PC-3 (cell line): ENCODE data around the gene MFN2. TPM values are rescaled to one million over a fixed set of nuclear protein-coding genes. Genes with fewer than 3 reads are reported as not detected.

ENCODE experiments used
- ATAC-seq: fragments of 200-7000 bp; cut with Tn5 transposase; 2 replicates; pipeline ENCODE4 v1.9.1; 2020; ENCODE audit warnings: mild to moderate bottlenecking, moderate library complexity
- BruUV-seq: library from RNA; stranded (reverse); fragments of 400-500 nt; replicated peaks from 2 replicates; lab custom pipeline; 2021; lab: Mats Ljungman, UMichigan
- CTCF ChIA-PET: fragments of 300-600 bp; sonication (Branson Sonifier 250); formaldehyde crosslinking; loops from one replicate; lab custom pipeline; 2022; ENCODE audit warnings: antibody characterized with exemption; lab: Charles Lee
- POLR2A ChIA-PET: fragments of 300-600 bp; sonication (Branson Sonifier 250); formaldehyde crosslinking; loops from one replicate; lab custom pipeline; 2022; ENCODE audit warnings: antibody characterized with exemption; ENCODE audit not compliant: unreplicated experiment; lab: Charles Lee
- DNase-seq: peaks from one replicate; pipeline ENCODE4 v3.0.0-alpha.2; 2015
- H2AFZ ChIP-seq: fragments of 300-600 bp; sonication (generic); 2 replicates; pipeline ENCODE4 v1.6.0; 2016; ENCODE audit warnings: antibody characterized with exemption, low read length
- H3F3A ChIP-seq: fragments of 300-600 bp; sonication (generic); one replicate; pipeline ENCODE4 v1.6.0; 2017; ENCODE audit warnings: antibody characterized with exemption, low read length, control low read depth, mild to moderate bottlenecking; ENCODE audit not compliant: unreplicated experiment
- H3K27ac ChIP-seq: fragments of 300-600 bp; sonication (generic); 2 replicates; pipeline ENCODE4 v1.5.1; 2016; ENCODE audit warnings: mild to moderate bottlenecking, low read length
- H3K27me3 ChIP-seq: fragments of 300-600 bp; sonication (generic); 2 replicates; pipeline ENCODE4 v1.6.1; 2016; ENCODE audit warnings: low read length, mixed read lengths
- H3K36me3 ChIP-seq: fragments of 300-600 bp; sonication (generic); 2 replicates; pipeline ENCODE4 v1.6.1; 2016; ENCODE audit warnings: low read depth, mixed run types, low read length, mixed read lengths
- H3K4me1 ChIP-seq: fragments of 300-600 bp; sonication (generic); 2 replicates; pipeline ENCODE4 v1.5.1; 2016; ENCODE audit warnings: low read length; ENCODE audit not compliant: insufficient read depth
- H3K4me2 ChIP-seq: fragments of 300-600 bp; sonication (generic); 2 replicates; pipeline ENCODE4 v1.6.0; 2016; ENCODE audit warnings: low read length
- H3K4me3 ChIP-seq: fragments of 300-600 bp; sonication (generic); 2 replicates; pipeline ENCODE4 v1.5.1; 2016; ENCODE audit warnings: mild to moderate bottlenecking, low read length, mixed read lengths
- H3K79me2 ChIP-seq: fragments of 300-600 bp; sonication (generic); 2 replicates; pipeline ENCODE4 v1.6.1; 2017; ENCODE audit warnings: low read length, mixed read lengths
- H3K9ac ChIP-seq: fragments of 300-600 bp; sonication (generic); 2 replicates; pipeline ENCODE4 v1.6.0; 2016; ENCODE audit warnings: mild to moderate bottlenecking, low read length
- H3K9me2 ChIP-seq: fragments of 300-600 bp; sonication (generic); replicated peaks from 2 replicates; pipeline ENCODE4 v1.6.1; 2016; ENCODE audit warnings: mixed run types, low read length, mixed read lengths
- H3K9me3 ChIP-seq: fragments of 300-600 bp; sonication (generic); 2 replicates; pipeline ENCODE4 v1.6.1; 2016; ENCODE audit warnings: low read length, mixed read lengths
- H4K20me1 ChIP-seq: fragments of 300-600 bp; sonication (generic); 2 replicates; pipeline ENCODE4 v1.6.1; 2016; ENCODE audit warnings: low read length, mixed read lengths
- CTCF ChIP-seq: fragments of 300-600 bp; sonication (generic); conservative IDR thresholded peaks from 2 replicates; pipeline ENCODE4 v1.5.1; 2017; ENCODE audit warnings: antibody characterized with exemption, low read depth, mild to moderate bottlenecking, low read length
- EZH2 ChIP-seq: fragments of 300-600 bp; sonication (generic); IDR thresholded peaks from one replicate; pipeline ENCODE4 v1.6.1; 2017; ENCODE audit warnings: antibody characterized with exemption, mild to moderate bottlenecking, low read length; ENCODE audit not compliant: unreplicated experiment
- EZH2phosphoT487 ChIP-seq: fragments of 300-600 bp; sonication (generic); IDR thresholded peaks from 2 replicates; pipeline ENCODE4 v1.6.1; 2018; ENCODE audit warnings: mild to moderate bottlenecking, antibody characterized with exemption, low read length, borderline replicate concordance
- intact Hi-C: fragments of 100-400 bp; cut with micrococcal nuclease; formaldehyde crosslinking; loops from 2 replicates; pipeline ENCODE4 v1.9.0; 2023
- total RNA-seq: library from RNA; depleted of rRNA; stranded (reverse); fragments of >200 nt; gene quantifications from 2 replicates; pipeline ENCODE4 v1.2.3, GENCODE V29; 2014

Gene MFN2
- total RNA-seq, 1 experiment from 2014 or later = 97.8 TPM

DNA sequence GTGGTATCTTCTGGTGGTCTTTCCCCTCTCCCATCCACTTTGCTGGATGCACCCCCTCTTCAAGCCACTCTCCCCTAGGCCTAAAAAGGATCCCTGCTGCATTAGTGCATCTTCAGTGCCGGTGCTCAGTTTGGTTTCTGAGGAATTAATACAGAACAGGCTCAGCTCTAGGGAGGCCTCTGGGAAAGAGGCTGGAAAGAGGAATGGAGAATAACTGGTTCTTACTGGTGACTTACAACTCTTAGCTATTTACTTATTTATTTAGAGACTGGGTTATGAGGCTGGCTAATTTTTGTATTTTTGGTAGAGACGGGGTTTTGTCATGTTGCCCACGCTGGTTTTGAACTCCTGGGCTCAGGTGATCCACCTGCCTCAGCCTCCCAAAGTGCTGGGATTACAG is 19.0 kb downstream of the MFN2 start:
- ChIA-PET POLR2A (no interaction called here), CTCF (no interaction called here)
- Histone ChIP-seq H3K36me3 (peaks cover 71% of the 10 kb centered on the region), H3K4me3 (no peak overlapping the region), H3K4me2 (no peak overlapping the region), H3K9ac (no peak overlapping the region), H4K20me1 (no peaks in the 10 kb centered on the region), H3K4me1 (no peaks in the 10 kb centered on the region), H3K27me3 (no peaks in the 10 kb centered on the region), H3K9me3 (no peaks in the 10 kb centered on the region), H3K79me2 (no peaks in the 10 kb centered on the region), H2AFZ (no peak overlapping the region), H3K27ac (no peak overlapping the region), H3K9me2 (no peaks in the 10 kb centered on the region), H3F3A (no peaks in the 10 kb centered on the region)
- ATAC-seq = no peak
- no peak for TF ChIP-seq EZH2
- TF ChIP-seq EZH2phosphoT487 = no peak
- no peak for TF ChIP-seq CTCF
- no peak for DNase-seq
- BruUV-seq = no TSS peak
- intact Hi-C loops = no loop called here

- Histone ChIP-seq H3K36me3 (peaks cover 73% of the 10 kb centered on the region), H3F3A (no peaks in the 10 kb centered on the region), H3K9ac (no peak overlapping the region), H3K4me1 (no peaks in the 10 kb centered on the region), H3K4me3 (no peak overlapping the region), H4K20me1 (no peaks in the 10 kb centered on the region), H3K9me3 (no peaks in the 10 kb centered on the region), H3K9me2 (no peaks in the 10 kb centered on the region), H3K27ac (no peak overlapping the region), H3K79me2 (no peaks in the 10 kb centered on the region), H2AFZ (no peak overlapping the region), H3K4me2 (no peak overlapping the region), H3K27me3 (no peaks in the 10 kb centered on the region)
- ChIA-PET POLR2A (interaction anchor here (1.0 kb wide), 1 partner anchor 92 kb away, joined by 4 read pairs; no protein-coding TSS in a partner anchor), CTCF (no interaction called here)
- ATAC-seq (no peak), DNase-seq (peak; percentile 30)
- TF ChIP-seq CTCF = peak; percentile 66
- TF ChIP-seq EZH2 = no peak
- intact Hi-C loops = no loop called here
- no TSS peak for BruUV-seq
These were observed 21.1 kb downstream of the MFN2 start for GRCh38 chr1:12001249-12001917.

DNA sequence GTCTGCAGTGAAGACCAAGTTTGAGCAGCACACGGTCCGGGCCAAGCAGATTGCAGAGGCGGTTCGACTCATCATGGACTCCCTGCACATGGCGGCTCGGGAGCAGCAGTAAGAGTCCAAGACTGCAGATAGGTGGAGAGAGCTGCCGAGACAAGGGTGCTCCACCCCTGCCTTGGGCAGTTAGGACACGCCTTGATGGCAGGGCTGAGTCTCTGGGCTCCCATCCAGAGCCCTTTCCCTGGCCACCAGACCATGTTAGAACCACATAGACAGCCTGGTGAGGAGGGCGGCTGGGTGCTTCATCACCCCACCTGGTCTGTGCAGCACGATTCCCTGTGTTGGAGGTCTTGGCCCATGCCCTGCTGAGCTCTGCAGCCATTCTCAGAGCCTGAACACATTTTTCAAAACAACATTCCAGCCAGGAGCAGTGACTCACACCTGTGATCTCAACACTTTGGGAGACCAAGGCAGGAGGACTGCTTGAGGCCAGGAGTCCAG is 21.8 kb downstream of the MFN2 start:
- Histone ChIP-seq H2AFZ (no peak overlapping the region), H4K20me1 (no peaks in the 10 kb centered on the region), H3K27me3 (no peaks in the 10 kb centered on the region), H3K4me3 (no peak overlapping the region), H3K4me1 (no peaks in the 10 kb centered on the region), H3K36me3 (peaks cover 76% of the 10 kb centered on the region), H3K27ac (no peak overlapping the region), H3K9me2 (no peaks in the 10 kb centered on the region), H3K9me3 (no peaks in the 10 kb centered on the region), H3K9ac (no peak overlapping the region), H3K4me2 (no peak overlapping the region), H3K79me2 (no peaks in the 10 kb centered on the region), H3F3A (no peaks in the 10 kb centered on the region)
- TF ChIP-seq EZH2phosphoT487 (no peak), CTCF (no peak), EZH2 (no peak)
- BruUV-seq = no TSS peak
- ATAC-seq = peak; percentile 82
- ChIA-PET POLR2A (interaction anchor here (1.0 kb wide), 1 partner anchor 93 kb away, joined by 4 read pairs; no protein-coding TSS in a partner anchor), CTCF (no interaction called here)
- intact Hi-C loops = no loop called here
- peak; percentile 43 for DNase-seq
